IMR-90 (cell line): ENCODE data around the gene TMEM240. TPM values are rescaled to one million over a fixed set of nuclear protein-coding genes. Genes with fewer than 3 reads are reported as not detected.

Source experiments
- ATAC-seq: fragments of 200-7000 bp; cut with Tn5 transposase; 2 replicates; pipeline ENCODE4 v1.9.1; 2020; ENCODE audit warnings: low read depth, mild to moderate bottlenecking, moderate library complexity
- BruUV-seq: library from RNA; stranded (reverse); fragments of 400-500 nt; replicated peaks from 2 replicates; lab custom pipeline; 2021; lab: Mats Ljungman, UMichigan
- CTCF ChIA-PET: fragments of 300-600 bp; formaldehyde crosslinking; extraction: SDS; loops from one replicate; lab custom pipeline; 2021; ENCODE audit warnings: antibody characterized with exemption; lab: Yijun Ruan, JAX
- POLR2A ChIA-PET: fragments of 300-600 bp; sonication (Branson Sonifier 250); formaldehyde crosslinking; loops from one replicate; lab custom pipeline; 2022; ENCODE audit warnings: antibody characterized with exemption; ENCODE audit not compliant: unreplicated experiment; lab: Charles Lee
- DNase-seq: peaks from one replicate; pipeline ENCODE4 v3.0.0; 2013
- H2AFZ ChIP-seq: replicated peaks from 2 replicates; pipeline ENCODE3; 2013; ENCODE audit warnings: low read length, mild to moderate bottlenecking; ENCODE audit not compliant: poor library complexity
- H2AK5ac ChIP-seq: 2 replicates; pipeline ENCODE4 v1.6.1; 2013; ENCODE audit warnings: low read depth, low read length, inconsistent platforms
- H2AK9ac ChIP-seq: replicated peaks from 2 replicates; pipeline ENCODE3; 2013; ENCODE audit warnings: mild to moderate bottlenecking, low read depth, low read length, moderate library complexity; ENCODE audit not compliant: poor library complexity
- H2BK120ac ChIP-seq: 2 replicates; pipeline ENCODE4 v1.6.1; 2013; ENCODE audit warnings: low read depth, low read length, inconsistent platforms
- H2BK15ac ChIP-seq: 3 replicates; pipeline ENCODE4 v1.6.1; 2013; ENCODE audit warnings: low read depth, low read length, inconsistent platforms
- H2BK20ac ChIP-seq: 2 replicates; pipeline ENCODE4 v1.6.1; 2013; ENCODE audit warnings: low read depth, mild to moderate bottlenecking, inconsistent platforms, low read length, moderate library complexity
- H2BK5ac ChIP-seq: 2 replicates; pipeline ENCODE4 v1.6.1; 2013; ENCODE audit warnings: mild to moderate bottlenecking, low read depth, low read length, inconsistent platforms; ENCODE audit not compliant: poor library complexity, severe bottlenecking
- H3K14ac ChIP-seq: replicated peaks from 2 replicates; pipeline ENCODE4 v1.6.1; 2013; ENCODE audit warnings: low read depth, low read length, inconsistent platforms
- H3K18ac ChIP-seq: 2 replicates; pipeline ENCODE4 v1.6.1; 2013; ENCODE audit warnings: low read depth, low read length, control low read depth
- H3K23ac ChIP-seq: 2 replicates; pipeline ENCODE4 v1.6.1; 2013; ENCODE audit warnings: low read depth, low read length, inconsistent platforms
- H3K27ac ChIP-seq: 2 replicates; pipeline ENCODE4 v1.5.1; 2013; ENCODE audit warnings: mild to moderate bottlenecking, control low read depth, low read length; ENCODE audit not compliant: insufficient read depth
- H3K27me3 ChIP-seq: 2 replicates; pipeline ENCODE4 v1.6.1; 2013; ENCODE audit warnings: low read length; ENCODE audit not compliant: control insufficient read depth, insufficient read depth
- H3K36me3 ChIP-seq: 2 replicates; pipeline ENCODE4 v1.6.1; 2013; ENCODE audit warnings: low read length, mixed read lengths; ENCODE audit not compliant: control insufficient read depth, insufficient read depth
- H3K4ac ChIP-seq: 2 replicates; pipeline ENCODE4 v1.6.1; 2013; ENCODE audit warnings: low read depth, low read length, inconsistent platforms
- H3K4me1 ChIP-seq: 2 replicates; pipeline ENCODE4 v1.6.1; 2013; ENCODE audit warnings: low read length, mixed read lengths; ENCODE audit not compliant: control insufficient read depth, insufficient read depth
- H3K4me2 ChIP-seq: 2 replicates; pipeline ENCODE4 v1.6.1; 2013; ENCODE audit warnings: low read depth, mild to moderate bottlenecking, control low read depth, low read length, moderate library complexity
- H3K4me3 ChIP-seq: 2 replicates; pipeline ENCODE4 v1.5.1; 2013; ENCODE audit warnings: low read depth, mild to moderate bottlenecking, control low read depth, low read length, moderate library complexity; ENCODE audit not compliant: insufficient read depth
- H3K56ac ChIP-seq: 2 replicates; pipeline ENCODE4 v1.6.1; 2013; ENCODE audit warnings: low read length, inconsistent platforms; ENCODE audit not compliant: insufficient read depth; ENCODE audit errors: extremely low read depth
- H3K79me1 ChIP-seq, 2 experiments: 2 replicates each; pipeline ENCODE4 v1.6.1; 2013; ENCODE audit warnings: low read length in 2 of 2, inconsistent platforms in 1 of 2, low read depth in 1 of 2
- H3K9ac ChIP-seq: 2 replicates; pipeline ENCODE4 v1.6.1; 2013; ENCODE audit warnings: low read depth, low read length, control low read depth
- H3K9me1 ChIP-seq: 2 replicates; pipeline ENCODE4 v1.6.1; 2013; ENCODE audit warnings: low read length, inconsistent platforms; ENCODE audit not compliant: insufficient read depth
- H3K9me3 ChIP-seq: 2 replicates; pipeline ENCODE4 v1.6.1; 2013; ENCODE audit warnings: low read length; ENCODE audit not compliant: control insufficient read depth, insufficient read depth
- H4K20me1 ChIP-seq: 2 replicates; pipeline ENCODE4 v1.6.1; 2013; ENCODE audit warnings: low read length, inconsistent platforms; ENCODE audit not compliant: insufficient read depth
- H4K5ac ChIP-seq: 2 replicates; pipeline ENCODE4 v1.6.1; 2013; ENCODE audit warnings: mild to moderate bottlenecking, low read depth, low read length, control low read depth
- H4K8ac ChIP-seq, 2 experiments: 2 replicates each; pipeline ENCODE4 v1.6.1; 2013; ENCODE audit warnings: low read depth in 2 of 2, low read length in 2 of 2, control low read depth in 1 of 2, inconsistent platforms in 1 of 2
- H4K91ac ChIP-seq: 2 replicates; pipeline ENCODE4 v1.6.1; 2013; ENCODE audit warnings: low read depth, low read length, inconsistent platforms; ENCODE audit not compliant: insufficient read depth
- BHLHE40 ChIP-seq: fragments of 150-350 bp; IDR thresholded peaks from 2 replicates; pipeline ENCODE4 v1.6.1; 2016; ENCODE audit warnings: mild to moderate bottlenecking, low read depth, low read length
- CEBPB ChIP-seq: IDR thresholded peaks from 2 replicates; pipeline ENCODE4 v1.6.1; 2012; ENCODE audit warnings: low read depth, low read length, improper control_type of control experiment
- CHD1 ChIP-seq: IDR thresholded peaks from 2 replicates; pipeline ENCODE4 v1.6.1; 2012; ENCODE audit warnings: low read depth, low read length, improper control_type of control experiment
- CTCF ChIP-seq: conservative IDR thresholded peaks from 2 replicates; pipeline ENCODE4 v1.5.1; 2012; ENCODE audit warnings: mild to moderate bottlenecking, low read depth, low read length, improper control_type of control experiment
- ELK1 ChIP-seq: fragments of 150-350 bp; IDR thresholded peaks from 2 replicates; pipeline ENCODE4 v1.6.1; 2016; ENCODE audit warnings: low read depth, mild to moderate bottlenecking, low read length, moderate library complexity, borderline replicate concordance
- FOS ChIP-seq: fragments of 150-350 bp; IDR thresholded peaks from 2 replicates; pipeline ENCODE4 v1.6.1; 2016; ENCODE audit warnings: low read depth, low read length
- MAZ ChIP-seq: IDR thresholded peaks from 2 replicates; pipeline ENCODE4 v1.6.1; 2012; ENCODE audit warnings: low read depth, mild to moderate bottlenecking, low read length, improper control_type of control experiment, moderate library complexity, borderline replicate concordance
- MXI1 ChIP-seq: IDR thresholded peaks from 2 replicates; pipeline ENCODE4 v1.6.1; 2012; ENCODE audit warnings: low read depth, mild to moderate bottlenecking, low read length, moderate library complexity, borderline replicate concordance
- POLR2A ChIP-seq: IDR thresholded peaks from 2 replicates; pipeline ENCODE4 v1.6.1; 2012; ENCODE audit warnings: mild to moderate bottlenecking, low read depth, low read length
- RCOR1 ChIP-seq: IDR thresholded peaks from 2 replicates; pipeline ENCODE4 v1.6.1; 2012; ENCODE audit warnings: mild to moderate bottlenecking, low read length, improper control_type of control experiment; ENCODE audit not compliant: insufficient replicate concordance
- RFX5 ChIP-seq: IDR thresholded peaks from 2 replicates; pipeline ENCODE4 v1.8.0; 2012; ENCODE audit warnings: low read depth, mild to moderate bottlenecking, low read length, moderate library complexity
- SMC3 ChIP-seq: fragments of 150-350 bp; IDR thresholded peaks from 2 replicates; pipeline ENCODE4 v1.6.1; 2016; ENCODE audit warnings: low read depth, mild to moderate bottlenecking, antibody characterized with exemption, low read length, moderate library complexity
- USF2 ChIP-seq: fragments of 150-350 bp; IDR thresholded peaks from 2 replicates; pipeline ENCODE4 v1.6.1; 2017; ENCODE audit warnings: mild to moderate bottlenecking, antibody characterized with exemption, low read length, low read depth
- WGBS, 2 experiments: methylation state at CpG; one replicate each; pipeline versions ENCODE4 v1.1.5 to v1.1.7; 2013; ENCODE audit warnings: missing lambda C conversion rate in 2 of 2; ENCODE audit not compliant: insufficient read length in 1 of 2; ENCODE audit errors: extremely low coverage in 2 of 2; 5-methylcytosine and 5-hydroxymethylcytosine counted together
- dilution Hi-C: fragments of 300-500 bp; cut with HindIII; formaldehyde crosslinking; loops from one replicate; pipeline ENCODE4 v1.14.3; 2018; ENCODE audit warnings: low sequenced_read_pairs; ENCODE audit not compliant: unreplicated experiment
- in situ Hi-C: fragments of 300-500 bp; cut with MboI; formaldehyde crosslinking; loops from 3 replicates; pipeline ENCODE4 v1.14.3; 2019; ENCODE audit warnings: low sequenced_read_pairs, inconsistent platforms, mixed read lengths
- intact Hi-C: fragments of 100-400 bp; cut with micrococcal nuclease; formaldehyde crosslinking; loops from 2 replicates; pipeline ENCODE4 v1.10.0; 2022
- polyA plus RNA-seq, 3 experiments: library from polyadenylated mRNA; depleted of rRNA; stranded (reverse); fragments of >200 nt; gene quantifications; 2 replicates each; pipeline ENCODE4 v1.2.3, GENCODE V29; 2012; ENCODE audit warnings: low replicate concordance in 1 of 3
- total RNA-seq: library from RNA; depleted of rRNA; stranded (reverse); fragments of >200 nt; gene quantifications from 2 replicates; pipeline ENCODE4 v1.2.3, GENCODE V29; 2012

The TMEM240 gene
- total and polyA plus RNA-seq, 2 of the 4 experiments (the other 2 are of a cell fraction), result 1.6 to 7.6 TPM

GRCh38 chr1:1554926-1555915 lies 14.8 kb upstream of the TMEM240 start:
- no peak overlapping the region for H3K4me3 ChIP-seq
- H3K9me1 ChIP-seq, result peaks cover 13% of the 10 kb centered on the region
- H3K4me2 ChIP-seq, result no peak overlapping the region
- H4K5ac ChIP-seq, result no peak overlapping the region
- peaks cover 15% of the 10 kb centered on the region; the same call in 1 of the 2 replicates for H3K36me3 ChIP-seq
- no peak overlapping the region for H2BK15ac ChIP-seq
- no peak overlapping the region for H2BK120ac ChIP-seq
- no peaks in the 10 kb centered on the region for H3K9me3 ChIP-seq
- intact Hi-C loops, result no loop called here
- no peaks in the 10 kb centered on the region for H3K27me3 ChIP-seq
- H3K56ac ChIP-seq, result no peak overlapping the region
- H3K4ac ChIP-seq, result no peak overlapping the region
- H3K18ac ChIP-seq, result no peak overlapping the region
- no peak overlapping the region for H3K23ac ChIP-seq
- DNase-seq (peak; percentile 86), ATAC-seq (peak; percentile 91)
- no peak overlapping the region for H3K27ac ChIP-seq
- peak overlapping the region; percentile 67 for H2AK9ac ChIP-seq
- H2BK20ac ChIP-seq, result no peak overlapping the region
- H3K79me1 ChIP-seq, result peaks cover 14 to 78% of the 10 kb centered on the region in 2 experiments
- peak overlapping the region; percentile 45; the same call in 1 of the 2 replicates for H2AK5ac ChIP-seq
- peaks cover 5% of the 10 kb centered on the region; the same call in 1 of the 2 replicates for H3K4me1 ChIP-seq
- BruUV-seq, result no TSS peak
- peak overlapping the region; percentile 61 for H2AFZ ChIP-seq
- H4K20me1 ChIP-seq, result peaks cover 49% of the 10 kb centered on the region
- no peak overlapping the region for H3K14ac ChIP-seq
- H4K91ac ChIP-seq, result no peak overlapping the region
- ChIA-PET CTCF (no interaction called here), POLR2A (no interaction called here)
- H3K9ac ChIP-seq, result no peak overlapping the region
- WGBS, 2 experiments, result 66% methylated on average over 21 of the region's 31 CpGs; no CpG with 5 or more reads in 1 of the 2 experiments
- dilution Hi-C loops, result no loop called here
- no peak overlapping the region for H2BK5ac ChIP-seq
- H4K8ac ChIP-seq, result no peak overlapping the region
- in situ Hi-C loops, result no loop called here
- TF ChIP-seq FOS (peak; percentile 75), POLR2A (no peak), ELK1 (no peak), RFX5 (no peak), CHD1 (no peak), MXI1 (peak; percentile 91), CTCF (no peak), SMC3 (no peak), USF2 (peak; percentile 76), BHLHE40 (peak; percentile 39; the same call in 1 of the 2 replicates), CEBPB (no peak), RCOR1 (no peak), MAZ (no peak)
